GM11168 (cell line): ENCODE measurements around the gene DIABLO.

Experiments used
- in situ Hi-C: fragments of 300-500 bp; cut with MboI; formaldehyde crosslinking; loops from one replicate; pipeline ENCODE4 v1.12.0; 2022; ENCODE audit warnings: low sequenced_read_pairs; ENCODE audit not compliant: unreplicated experiment

Gene DIABLO

GRCh38 chr12:122161682-122162081, 64.2 kb downstream of the DIABLO start:
- in situ Hi-C loops, result no loop called here

- in situ Hi-C loops, result no loop called here
These were observed 65.1 kb downstream of the DIABLO start for GRCh38 chr12:122160761-122161160.

- in situ Hi-C loops, result no loop called here
These were observed 66.0 kb downstream of the DIABLO start for GRCh38 chr12:122159882-122160281.

- in situ Hi-C loops, result no loop called here
These were observed 67.1 kb downstream of the DIABLO start for GRCh38 chr12:122158700-122159285.
